GM12878 (cell line): ENCODE results near the gene PLEKHM2. TPM values are rescaled to one million over a fixed set of nuclear protein-coding genes. Genes with fewer than 3 reads are reported as not detected.

Experiments used
- ATAC-seq: fragments of 200-7000 bp; cut with Tn5 transposase; 3 replicates; pipeline ENCODE4 v1.9.1; 2020; ENCODE audit warnings: mild to moderate bottlenecking, moderate library complexity
- BruUV-seq: library from RNA; stranded (reverse); fragments of 400-500 nt; replicated peaks from 2 replicates; lab custom pipeline; 2021; lab: Mats Ljungman, UMichigan
- CTCF ChIA-PET: fragments of 300-600 bp; sonication (Branson Sonifier 250); formaldehyde crosslinking; extraction: SDS; loops from one replicate; lab custom pipeline; 2021; ENCODE audit warnings: inconsistent platforms; lab: Yijun Ruan, JAX
- POLR2A ChIA-PET: fragments of 350-600 bp; formaldehyde crosslinking; extraction: SDS; loops from one replicate; lab custom pipeline; 2021; ENCODE audit warnings: inconsistent platforms; lab: Charles Lee
- RAD21 ChIA-PET: fragments of 300-600 bp; sonication (Branson Sonifier 250); formaldehyde crosslinking; loops from one replicate; lab custom pipeline; 2023; ENCODE audit warnings: antibody characterized with exemption; ENCODE audit not compliant: unreplicated experiment; lab: Charles Lee
- SMC1A ChIA-PET: fragments of 300-600 bp; sonication (Branson Sonifier 250); formaldehyde crosslinking; loops from one replicate; lab custom pipeline; 2023; ENCODE audit not compliant: unreplicated experiment, uncharacterized antibody; lab: Charles Lee
- DNase-seq: peaks from one replicate; pipeline ENCODE4 v3.0.0-alpha.2; 2011; ENCODE audit warnings: low read depth, low spot score
- FAIRE-seq: peaks from 3 replicates; lab custom pipeline; 2011; peaks lifted over from hg19 to GRCh38; lab: Jason Lieb, UNC
- H2AFZ ChIP-seq: 2 replicates; pipeline ENCODE4 v1.6.0; 2011; ENCODE audit warnings: low read depth, low read length, control low read depth; ENCODE audit not compliant: control insufficient read depth
- H3K27ac ChIP-seq: 2 replicates; pipeline ENCODE4 v1.5.1; 2011; ENCODE audit warnings: control low read depth; ENCODE audit not compliant: control insufficient read depth, insufficient read depth
- H3K27me3 ChIP-seq, 2 experiments: replicated peaks in 1 of 2; 2 replicates each; pipeline versions ENCODE4 v1.6.0 to v1.6.1; 2011; ENCODE audit warnings: low read length in 1 of 2; ENCODE audit not compliant: control insufficient read depth in 2 of 2, insufficient read depth in 2 of 2
- H3K36me3 ChIP-seq, 2 experiments: 2 replicates each; pipeline ENCODE4 v1.5.1; 2011; ENCODE audit warnings: low read length in 1 of 2; ENCODE audit not compliant: control insufficient read depth in 2 of 2, insufficient read depth in 2 of 2
- H3K4me1 ChIP-seq: 2 replicates; pipeline ENCODE4 v1.6.1; 2011; ENCODE audit warnings: mild to moderate bottlenecking, low read length, moderate library complexity, mixed read lengths; ENCODE audit not compliant: control insufficient read depth, insufficient read depth
- H3K4me2 ChIP-seq: 2 replicates; pipeline ENCODE4 v1.6.0; 2011; ENCODE audit warnings: control low read depth; ENCODE audit not compliant: control insufficient read depth, insufficient read depth
- H3K4me3 ChIP-seq: fragments of 200-600 bp; sonication (generic); 2 replicates; pipeline ENCODE4 v1.5.1; 2016
- H3K79me2 ChIP-seq: 2 replicates; pipeline ENCODE4 v1.6.0; 2011; ENCODE audit warnings: low read length; ENCODE audit not compliant: control insufficient read depth, insufficient read depth
- H3K9ac ChIP-seq: 2 replicates; pipeline ENCODE4 v1.8.0; 2011; ENCODE audit warnings: low read length, control low read depth, mixed read lengths; ENCODE audit not compliant: control insufficient read depth, insufficient read depth
- H3K9me3 ChIP-seq: replicated peaks from 3 replicates; pipeline ENCODE4 v1.5.1; 2011; ENCODE audit warnings: mild to moderate bottlenecking, low read length; ENCODE audit not compliant: control insufficient read depth, insufficient read depth
- H4K20me1 ChIP-seq: 2 replicates; pipeline ENCODE4 v1.6.0; 2011; ENCODE audit not compliant: control insufficient read depth, insufficient read depth
- BCL11A ChIP-seq: IDR thresholded peaks from 2 replicates; pipeline ENCODE4 v1.6.1; 2011; ENCODE audit warnings: low read depth, low read length
- CBX3 ChIP-seq: fragments of 200-600 bp; sonication (generic); IDR thresholded peaks from 2 replicates; pipeline ENCODE4 v1.6.1; 2016; ENCODE audit warnings: low read depth, borderline replicate concordance
- E2F8 ChIP-seq: fragments of 450-650 bp; IDR thresholded peaks from 2 replicates; pipeline ENCODE4 v1.6.1; 2018; ENCODE audit warnings: mild to moderate bottlenecking, low read depth, moderate library complexity; ENCODE audit not compliant: partially characterized antibody
- EGR1 ChIP-seq, 2 experiments: IDR thresholded peaks; 1 replicate in 1 of 2; 2 replicates in 1 of 2; pipeline ENCODE4 v1.6.1; 2011 to 2012; ENCODE audit warnings: low read depth in 2 of 2, low read length in 2 of 2, borderline replicate concordance in 1 of 2, mild to moderate bottlenecking in 1 of 2, moderate library complexity in 1 of 2
- ELK1 ChIP-seq: IDR thresholded peaks from 2 replicates; pipeline ENCODE4 v1.6.1; 2012; ENCODE audit warnings: low read depth, low read length, improper control_type of control experiment
- IRF4 ChIP-seq: IDR thresholded peaks from 2 replicates; pipeline ENCODE4 v1.6.1; 2011; ENCODE audit warnings: low read depth, low read length
- MAX ChIP-seq: IDR thresholded peaks from 2 replicates; pipeline ENCODE4 v1.6.1; 2012; ENCODE audit warnings: low read depth, low read length, improper control_type of control experiment
- MEF2A ChIP-seq: IDR thresholded peaks from 2 replicates; pipeline ENCODE4 v1.6.1; 2011; ENCODE audit warnings: low read depth, mild to moderate bottlenecking, low read length, moderate library complexity; ENCODE audit not compliant: insufficient read depth
- MTA2 ChIP-seq: fragments of 450-650 bp; IDR thresholded peaks from 2 replicates; pipeline ENCODE4 v1.6.1; 2016; ENCODE audit warnings: low read depth, mild to moderate bottlenecking, moderate library complexity
- NBN ChIP-seq: fragments of 450-650 bp; IDR thresholded peaks from 2 replicates; pipeline ENCODE4 v1.6.1; 2016
- POLR2AphosphoS5 ChIP-seq: IDR thresholded peaks from 2 replicates; pipeline ENCODE4 v1.6.1; 2011; ENCODE audit warnings: mild to moderate bottlenecking, low read length, inconsistent platforms
- RUNX3 ChIP-seq: IDR thresholded peaks from 2 replicates; pipeline ENCODE4 v1.6.1; 2012; ENCODE audit warnings: low read length, inconsistent platforms
- SUZ12 ChIP-seq: fragments of 200-600 bp; sonication (generic); IDR thresholded peaks from one replicate; pipeline ENCODE4 v1.6.1; 2018; ENCODE audit warnings: antibody characterized with exemption, mild to moderate bottlenecking; ENCODE audit not compliant: unreplicated experiment
- WGBS: methylation state at CpG from one replicate; pipeline ENCODE4 v1.1.6; 2016; ENCODE audit warnings: low lambda C conversion rate; ENCODE audit not compliant: insufficient replicate concordance, insufficient coverage; ENCODE audit errors: missing lambda C conversion rate; 5-methylcytosine and 5-hydroxymethylcytosine counted together
- in situ Hi-C: fragments of 300-500 bp; cut with MboI; formaldehyde crosslinking; loops from 9 replicates; pipeline ENCODE4 v1.14.3; 2018; ENCODE audit warnings: mixed read lengths
- intact Hi-C: fragments of 100-400 bp; cut with micrococcal nuclease; formaldehyde crosslinking; loops from one replicate; pipeline ENCODE4 v1.14.2; 2022; ENCODE audit not compliant: unreplicated experiment
- polyA plus RNA-seq, 11 experiments: library from polyadenylated mRNA; depleted of rRNA in 4 of 11; unstranded in 6 of 11; stranded (reverse) in 5 of 11; fragments of >200 nt; fragmentation: Nextera tagmentation in 4 of 11; fragmentation: Illumina TruSeq in 1 of 11; extraction: Ambion mirVana in 4 of 11; extraction: Trizol in 1 of 11; gene quantifications; 1 replicate in 1 of 11; 2 replicates in 10 of 11; pipeline versions ENCODE4 v1.2.1 to v1.2.3, GENCODE V29; 2011 to 2016; ENCODE audit warnings: inconsistent platforms in 2 of 11, missing spikeins in 2 of 11, low read depth in 1 of 11
- total RNA-seq, 4 experiments: library from RNA; depleted of rRNA in 3 of 4; stranded (reverse); fragments of >200 nt in 3 of 4; fragmentation: Illumina TruSeq in 1 of 4; extraction: Trizol in 1 of 4; gene quantifications; 2 replicates each; pipeline versions ENCODE4 v1.2.1 to v1.2.3, GENCODE V29; 2013 to 2021

Gene PLEKHM2
- total and polyA plus RNA-seq, 10 of the 15 experiments (the other 5 are each of a cell fraction or from before 2014, with no cell fraction given) = 0.37 to 55.2 (median 19.3) TPM

- RAD21 ChIA-PET = no interaction called here
- no peak for FAIRE-seq
- 0 out of 2 replicates have a peak, but pooled peaks cover 3% of the 10 kb centered on the region for H3K4me1 ChIP-seq
- no peak for TF ChIP-seq EGR1 (IDR thresholded peaks at IDR 0.05; ENCODE audit: borderline replicate concordance in 1 of 2, low read depth in 2 of 2, low read length in 2 of 2)
- SMC1A ChIA-PET = no interaction called here
- no peaks in the 10 kb centered on the region; a peak in 1 of 4 replicates for H3K27me3 ChIP-seq
- H3K4me2 ChIP-seq = no peak overlapping the region
- intact Hi-C loops = no loop called here
- no peak overlapping the region for H3K4me3 ChIP-seq
- no TSS peak for BruUV-seq
- no peaks in the 10 kb centered on the region for H3K9me3 ChIP-seq
- no peak overlapping the region for H2AFZ ChIP-seq
- H3K36me3 ChIP-seq = no peaks in the 10 kb centered on the region
- POLR2A ChIA-PET = no interaction called here
- H3K27ac ChIP-seq = no peak overlapping the region
- no peaks in the 10 kb centered on the region for H3K79me2 ChIP-seq
- CTCF ChIA-PET = no interaction called here
- no peak for ATAC-seq
- in situ Hi-C loops = loop anchor here (5.0 kb wide), 1 partner anchor 50 kb away; no protein-coding TSS in a partner anchor
- 15% methylated on average over 8 of the region's 8 CpGs for WGBS
- H4K20me1 ChIP-seq = no peaks in the 10 kb centered on the region
- DNase-seq = no peak
- no peak overlapping the region for H3K9ac ChIP-seq
These were observed 63.3 kb downstream of the PLEKHM2 start for GRCh38 chr1:15747378-15747777.

- DNase-seq (no peak), FAIRE-seq (no peak), ATAC-seq (no peak)
- Histone ChIP-seq H3K9ac (no peak overlapping the region), H3K9me3 (no peaks in the 10 kb centered on the region), H3K4me1 (0 out of 2 replicates have a peak, but pooled peaks cover 3% of the 10 kb centered on the region), H3K79me2 (no peaks in the 10 kb centered on the region), H3K27ac (no peak overlapping the region), H3K36me3 (no peaks in the 10 kb centered on the region), H3K4me2 (no peak overlapping the region), H3K27me3 (no peaks in the 10 kb centered on the region; a peak in 1 of 4 replicates), H3K4me3 (no peak overlapping the region), H2AFZ (no peak overlapping the region), H4K20me1 (no peaks in the 10 kb centered on the region)
- ChIA-PET POLR2A (no interaction called here), RAD21 (no interaction called here), SMC1A (no interaction called here), CTCF (interaction anchor here (1.1 kb wide), 1 partner anchor 44 kb away, joined by 4 read pairs; no protein-coding TSS in a partner anchor)
- intact Hi-C loops (no loop called here), in situ Hi-C loops (loop anchor here (5.0 kb wide), 1 partner anchor 49 kb away; no protein-coding TSS in a partner anchor)
- BruUV-seq = no TSS peak
- WGBS = 60% methylated on average over 5 of the region's 5 CpGs
- TF ChIP-seq CBX3 (no peak), ELK1 (no peak), POLR2AphosphoS5 (no peak), E2F8 (no peak), IRF4 (no peak), BCL11A (no peak), NBN (no peak), MEF2A (no peak), MTA2 (no peak), SUZ12 (no peak), MAX (no peak), RUNX3 (no peak)
These were observed 64.1 kb downstream of the PLEKHM2 start for GRCh38 chr1:15748264-15748663.
